Naive thymus-derived CD4-positive, alpha-beta T cell (primary cell): ENCODE data around the gene POLR3K. TPM values are rescaled to one million over a fixed set of nuclear protein-coding genes. Genes with fewer than 3 reads are reported as not detected.

ENCODE experiments used
- ATAC-seq: fragments of 150-1000 bp; cut with Tn5 transposase; 2 replicates; pipeline ENCODE4 v1.10.0; 2021; ENCODE audit warnings: mild to moderate bottlenecking, moderate library complexity
- CTCF ChIA-PET: fragments of 350-600 bp; sonication (Branson Sonifier 250); formaldehyde crosslinking; loops from one replicate; lab custom pipeline; 2021; ENCODE audit warnings: antibody characterized with exemption; lab: Charles Lee
- POLR2A ChIA-PET: fragments of 350-600 bp; sonication (Branson Sonifier 250); formaldehyde crosslinking; loops from one replicate; lab custom pipeline; 2021; ENCODE audit warnings: antibody characterized with exemption, inconsistent platforms; lab: Charles Lee
- DNase-seq, 9 donors: peaks; one replicate each; pipeline versions ENCODE4 v3.0.0 to v3.0.0-alpha.2; 2020 to 2022; ENCODE audit warnings: mixed read lengths in 1 of 9
- H3K27ac ChIP-seq: one replicate; pipeline ENCODE4 v1.7.0; 2013; ENCODE audit warnings: mild to moderate bottlenecking, low read depth, low read length, moderate library complexity
- H3K27me3 ChIP-seq, 2 donors: one replicate each; pipeline ENCODE4 v1.7.0; 2013; ENCODE audit warnings: low read length in 2 of 2, mild to moderate bottlenecking in 2 of 2, moderate library complexity in 2 of 2; ENCODE audit not compliant: control insufficient read depth in 2 of 2, insufficient read depth in 2 of 2
- H3K36me3 ChIP-seq, 3 experiments: 1 replicate in 2 of 3; 2 replicates in 1 of 3; pipeline ENCODE4 v1.7.0; 2013; ENCODE audit warnings: low read length in 3 of 3, mild to moderate bottlenecking in 3 of 3, moderate library complexity in 1 of 3; ENCODE audit not compliant: insufficient read depth in 3 of 3, control insufficient read depth in 2 of 3
- H3K4me1 ChIP-seq, 2 donors: one replicate each; pipeline ENCODE4 v1.7.0; 2013; ENCODE audit warnings: low read length in 2 of 2, mild to moderate bottlenecking in 2 of 2, moderate library complexity in 1 of 2; ENCODE audit not compliant: control insufficient read depth in 2 of 2, insufficient read depth in 2 of 2
- H3K4me3 ChIP-seq: 2 replicates; pipeline ENCODE4 v1.7.0; 2013; ENCODE audit warnings: mild to moderate bottlenecking, low read length
- H3K9me3 ChIP-seq, 3 experiments: 1 replicate in 2 of 3; 2 replicates in 1 of 3; pipeline ENCODE4 v1.7.0; 2013; ENCODE audit warnings: low read length in 3 of 3; ENCODE audit not compliant: control insufficient read depth in 2 of 3
- H3K27ac Mint-ChIP-seq, 9 donors: one replicate each; pipeline ENCODE4 v1.8.0; 2020 to 2022; ENCODE audit warnings: mixed read lengths in 9 of 9, mild to moderate bottlenecking in 8 of 9, moderate library complexity in 5 of 9, inconsistent platforms in 2 of 9
- H3K27me3 Mint-ChIP-seq, 5 donors: one replicate each; pipeline ENCODE4 v1.8.0; 2021 to 2022; ENCODE audit warnings: mixed read lengths in 5 of 5, mild to moderate bottlenecking in 1 of 5
- H3K36me3 Mint-ChIP-seq, 5 donors: one replicate each; pipeline ENCODE4 v1.8.0; 2020 to 2022; ENCODE audit warnings: mixed read lengths in 5 of 5, mild to moderate bottlenecking in 3 of 5, inconsistent platforms in 1 of 5
- H3K4me1 Mint-ChIP-seq, 7 donors: one replicate each; pipeline ENCODE4 v1.8.0; 2020 to 2022; ENCODE audit warnings: mixed read lengths in 7 of 7, mild to moderate bottlenecking in 3 of 7, inconsistent platforms in 1 of 7
- H3K4me3 Mint-ChIP-seq, 10 donors: one replicate each; pipeline ENCODE4 v1.8.0; 2020 to 2022; ENCODE audit warnings: mild to moderate bottlenecking in 10 of 10, mixed read lengths in 10 of 10, moderate library complexity in 6 of 10, inconsistent platforms in 2 of 10
- H3K9me3 Mint-ChIP-seq, 11 donors: one replicate each; pipeline ENCODE4 v1.8.0; 2020 to 2022; ENCODE audit warnings: mixed read lengths in 11 of 11, mild to moderate bottlenecking in 4 of 11, inconsistent platforms in 1 of 11, moderate library complexity in 1 of 11
- intact Hi-C, 2 donors: fragments of 100-400 bp; cut with micrococcal nuclease; formaldehyde crosslinking; loops; one replicate each; pipeline ENCODE4 v1.15.1; 2023
- polyA plus RNA-seq, 2 donors: library from polyadenylated mRNA; unstranded; fragments of 300-500 nt; fragmentation: Illumina TruSeq; gene quantifications; one replicate each; pipeline ENCODE4 v1.2.3, GENCODE V29; 2021
- total RNA-seq, 6 experiments: library from RNA in 5 of 6; stranded (reverse) in 5 of 6; gene quantifications; 1 replicate in 5 of 6; 2 replicates in 1 of 6; pipeline ENCODE4 v1.2.3 and lab custom pipeline; 2021 to 2026

Gene POLR3K
- total and polyA plus RNA-seq, 7 experiments from 2014 or later: 8.5 to 45.4 (median 19.0) TPM

GRCh38 chr16:65745-66144 lies 12.3 kb upstream of the POLR3K start:
- H3K9me3 ChIP-seq: no peaks in the 10 kb centered on the region
- ChIA-PET POLR2A (interaction anchor here (1.4 to 1.7 kb wide), 2 partner anchors 29 to 32 kb away, joined by 4 to 7 read pairs; no protein-coding TSS in a partner anchor), CTCF (interaction anchor here (0.7 to 6.4 kb wide), 14 partner anchors 9 to 296 kb away, joined by 3 to 96 read pairs (median 4); partner anchors contain the start of genes HBQ1 and POLR3K)
- H3K27me3 ChIP-seq: no peaks in the 10 kb centered on the region
- ATAC-seq: peak; percentile 91
- Mint-ChIP-seq H3K4me1 (peaks cover 0 to 8% (median 3%) of the 10 kb centered on the region in 7 donors), H3K9me3 (no peaks in the 10 kb centered on the region), H3K27ac (peak overlapping the region in 1 of 9 donors; percentile 63), H3K36me3 (no peaks in the 10 kb centered on the region), H3K4me3 (no peak overlapping the region), H3K27me3 (peaks cover 0 to 20% (median 12%) of the 10 kb centered on the region in 5 donors)
- H3K36me3 ChIP-seq: no peaks in the 10 kb centered on the region
- DNase-seq: peak; percentile 67 to 89 (median 81)
- H3K4me1 ChIP-seq: no peaks in the 10 kb centered on the region
- no peak overlapping the region for H3K27ac ChIP-seq
- intact Hi-C loops: loop anchor here (1.0 kb wide), 3 partner anchors 32 to 297 kb away; no protein-coding TSS in a partner anchor
- H3K4me3 ChIP-seq: no peak overlapping the region

- Histone ChIP-seq H3K4me3 (no peak overlapping the region), H3K36me3 (no peaks in the 10 kb centered on the region), H3K4me1 (no peaks in the 10 kb centered on the region), H3K9me3 (no peaks in the 10 kb centered on the region), H3K27ac (no peak overlapping the region), H3K27me3 (no peaks in the 10 kb centered on the region)
- Mint-ChIP-seq H3K36me3 (no peaks in the 10 kb centered on the region), H3K9me3 (no peaks in the 10 kb centered on the region), H3K27me3 (peaks cover 0 to 13% (median 6%) of the 10 kb centered on the region in 5 donors), H3K4me1 (peaks cover 0 to 8% (median 3%) of the 10 kb centered on the region in 7 donors), H3K4me3 (no peak overlapping the region), H3K27ac (no peak overlapping the region)
- CTCF ChIA-PET: interaction anchor here (0.6 to 6.4 kb wide), 9 partner anchors 11 to 300 kb away, joined by 3 to 96 read pairs (median 5); no protein-coding TSS in a partner anchor
- intact Hi-C loops: loop anchor here (1.0 kb wide), 3 partner anchors 32 to 297 kb away; no protein-coding TSS in a partner anchor
- POLR2A ChIA-PET: interaction anchor here (0.7 to 1.7 kb wide), 3 partner anchors 29 to 117 kb away, joined by 4 to 7 read pairs (median 4); no protein-coding TSS in a partner anchor
- DNase-seq (no peak), ATAC-seq (no peak)
These were observed 11.5 kb upstream of the POLR3K start for GRCh38 chr16:64914-65255.

- peaks cover 0 to 7% (median 0%) of the 10 kb centered on the region in 5 donors for H3K27me3 Mint-ChIP-seq
- Histone ChIP-seq H3K36me3 (no peaks in the 10 kb centered on the region), H3K27me3 (no peaks in the 10 kb centered on the region), H3K4me1 (no peaks in the 10 kb centered on the region), H3K27ac (no peak overlapping the region), H3K9me3 (no peaks in the 10 kb centered on the region), H3K4me3 (no peak overlapping the region)
- no peak overlapping the region for H3K27ac Mint-ChIP-seq
- no peaks in the 10 kb centered on the region for H3K9me3 Mint-ChIP-seq
- ChIA-PET CTCF (interaction anchor here (0.6 to 6.4 kb wide), 7 partner anchors 17 to 307 kb away, joined by 3 to 96 read pairs (median 3); no protein-coding TSS in a partner anchor), POLR2A (interaction anchor here (0.7 to 1.7 kb wide), 3 partner anchors 30 to 118 kb away, joined by 4 to 7 read pairs (median 4); no protein-coding TSS in a partner anchor)
- no peaks in the 10 kb centered on the region for H3K36me3 Mint-ChIP-seq
- peaks cover 0 to 8% (median 3%) of the 10 kb centered on the region in 7 donors for H3K4me1 Mint-ChIP-seq
- DNase-seq (no peak), ATAC-seq (no peak)
- intact Hi-C loops: no loop called here
- H3K4me3 Mint-ChIP-seq: no peak overlapping the region
These were observed 10.8 kb upstream of the POLR3K start for GRCh38 chr16:63998-64913.

- H3K27ac Mint-ChIP-seq: no peak overlapping the region
- no peak for DNase-seq
- no peak overlapping the region for H3K4me3 ChIP-seq
- H3K9me3 ChIP-seq: no peaks in the 10 kb centered on the region
- H3K36me3 Mint-ChIP-seq: no peaks in the 10 kb centered on the region
- ChIA-PET CTCF (interaction anchor here (0.6 to 6.4 kb wide), 2 partner anchors 33 to 308 kb away, joined by 3 to 96 read pairs; no protein-coding TSS in a partner anchor), POLR2A (no interaction called here)
- H3K9me3 Mint-ChIP-seq: no peaks in the 10 kb centered on the region
- intact Hi-C loops: no loop called here
- ATAC-seq: no peak
- H3K27me3 Mint-ChIP-seq: peaks cover 0 to 3% (median 0%) of the 10 kb centered on the region in 5 donors
- H3K27ac ChIP-seq: no peak overlapping the region
- H3K4me1 Mint-ChIP-seq: peaks cover 0 to 8% (median 3%) of the 10 kb centered on the region in 7 donors
- no peaks in the 10 kb centered on the region for H3K36me3 ChIP-seq
- H3K27me3 ChIP-seq: no peaks in the 10 kb centered on the region
- H3K4me3 Mint-ChIP-seq: no peak overlapping the region
- no peaks in the 10 kb centered on the region for H3K4me1 ChIP-seq
These were observed 10.1 kb upstream of the POLR3K start for GRCh38 chr16:63466-63865.

- ATAC-seq (no peak), DNase-seq (no peak)
- H3K27ac ChIP-seq: no peak overlapping the region
- peaks cover 0 to 8% (median 3%) of the 10 kb centered on the region in 7 donors for H3K4me1 Mint-ChIP-seq
- H3K4me1 ChIP-seq: no peaks in the 10 kb centered on the region
- H3K4me3 ChIP-seq: no peak overlapping the region
- H3K27ac Mint-ChIP-seq: no peak overlapping the region
- no peaks in the 10 kb centered on the region for H3K27me3 ChIP-seq
- H3K27me3 Mint-ChIP-seq: peaks cover 0 to 3% (median 0%) of the 10 kb centered on the region in 5 donors
- no peaks in the 10 kb centered on the region for H3K9me3 Mint-ChIP-seq
- H3K4me3 Mint-ChIP-seq: no peak overlapping the region
- no peaks in the 10 kb centered on the region for H3K9me3 ChIP-seq
- ChIA-PET CTCF (interaction anchor here (6.4 kb wide), 1 partner anchor 33 kb away, joined by 96 read pairs; no protein-coding TSS in a partner anchor), POLR2A (interaction anchor here (1.1 to 1.2 kb wide), 2 partner anchors 10 to 73 kb away, joined by 3 to 4 read pairs; partner anchors contain the start of genes POLR3K and SNRNP25)
- no peaks in the 10 kb centered on the region for H3K36me3 Mint-ChIP-seq
- intact Hi-C loops: no loop called here
- no peaks in the 10 kb centered on the region for H3K36me3 ChIP-seq
These were observed 9.6 kb upstream of the POLR3K start for GRCh38 chr16:62968-63391.

- ChIA-PET CTCF (interaction anchor here (6.4 kb wide), 1 partner anchor 34 kb away, joined by 96 read pairs; no protein-coding TSS in a partner anchor), POLR2A (interaction anchor here (1.1 to 1.2 kb wide), 2 partner anchors 9 to 74 kb away, joined by 3 to 4 read pairs; partner anchors contain the start of genes POLR3K and SNRNP25)
- H3K9me3 ChIP-seq: no peaks in the 10 kb centered on the region
- intact Hi-C loops: no loop called here
- H3K4me1 Mint-ChIP-seq: peaks cover 0 to 8% (median 3%) of the 10 kb centered on the region in 7 donors
- H3K9me3 Mint-ChIP-seq: no peaks in the 10 kb centered on the region
- H3K36me3 ChIP-seq: peaks cover 0 to under 1% (median 0%) of the 10 kb centered on the region in 3 experiments
- H3K27me3 Mint-ChIP-seq: peaks cover 0 to under 1% (median 0%) of the 10 kb centered on the region in 5 donors
- ATAC-seq (no peak), DNase-seq (no peak)
- H3K36me3 Mint-ChIP-seq: no peaks in the 10 kb centered on the region
- no peak overlapping the region for H3K4me3 ChIP-seq
- no peaks in the 10 kb centered on the region for H3K27me3 ChIP-seq
- H3K4me3 Mint-ChIP-seq: no peak overlapping the region
- H3K27ac ChIP-seq: no peak overlapping the region
- H3K27ac Mint-ChIP-seq: no peak overlapping the region
- H3K4me1 ChIP-seq: no peaks in the 10 kb centered on the region
These were observed 9.0 kb upstream of the POLR3K start for GRCh38 chr16:62283-62967.
